HFF-Myc (cell line): ENCODE results near the gene GTF2F2.

Experiments
- DNase-seq: peaks from one replicate; pipeline ENCODE4 v3.0.0-alpha.2; 2011; ENCODE audit warnings: low read depth; ENCODE audit errors: extremely low read depth
- H3K4me3 ChIP-seq: replicated peaks from 2 replicates; pipeline ENCODE4 v1.5.1; 2011; ENCODE audit warnings: low read depth, mild to moderate bottlenecking, control low read depth, low read length
- CTCF ChIP-seq: IDR thresholded peaks from 2 replicates; pipeline ENCODE4 v1.5.1; 2012; ENCODE audit warnings: mild to moderate bottlenecking, low read depth, low read length, control low read depth; ENCODE audit errors: missing control alignments

GTF2F2 gene

GRCh38 chr13:45327253-45327955 is 207.1 kb downstream of the GTF2F2 start:
- no peak for TF ChIP-seq CTCF
- no peak overlapping the region for H3K4me3 ChIP-seq
- no peak for DNase-seq

DNA sequence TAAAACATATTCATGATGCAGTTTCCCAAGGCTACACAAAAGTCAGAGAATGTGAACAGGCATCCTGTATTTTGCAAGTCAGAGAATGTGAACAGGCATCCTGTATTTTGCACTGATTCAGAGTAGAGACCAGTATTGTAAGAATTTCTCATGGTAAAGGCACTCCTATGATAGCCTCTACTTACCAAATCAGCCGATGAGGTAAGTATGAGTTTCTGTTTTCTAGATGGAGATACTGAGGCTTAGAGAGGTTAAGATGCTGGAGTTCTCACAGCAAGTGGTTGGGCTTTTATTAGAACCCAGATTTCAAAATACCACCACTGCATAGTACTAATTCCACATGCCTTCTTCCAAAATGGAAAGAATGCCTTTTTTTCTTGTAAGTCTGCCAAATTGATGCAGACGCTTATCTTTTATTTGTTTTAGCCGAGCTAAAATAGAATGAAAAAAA is 208.4 kb downstream of the GTF2F2 start:
- H3K4me3 ChIP-seq, result no peak overlapping the region
- no peak for TF ChIP-seq CTCF
- DNase-seq, result no peak

DNA sequence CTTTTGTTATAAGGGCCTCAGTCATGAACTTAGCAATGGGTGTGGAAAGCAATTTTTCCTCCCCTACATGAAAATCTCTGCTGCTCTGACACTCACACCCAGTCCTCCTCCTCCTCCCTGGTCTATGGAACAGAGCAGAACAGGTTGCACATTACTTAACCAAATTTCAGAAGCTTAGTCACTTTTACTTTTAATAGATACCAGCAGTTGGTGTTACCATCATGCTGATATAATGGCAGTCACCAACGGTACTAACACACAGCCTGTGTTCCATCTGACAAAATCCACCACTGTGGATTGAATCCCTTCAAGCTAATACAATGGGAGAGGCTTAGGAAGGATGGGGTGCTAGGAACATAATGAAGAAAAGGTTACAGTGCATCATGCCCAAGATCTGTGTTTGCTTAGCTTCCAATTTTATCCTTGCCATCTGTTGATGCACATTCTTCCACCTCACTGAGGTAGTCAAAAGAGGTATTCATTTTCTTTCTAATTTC is 210.9 kb downstream of the GTF2F2 start:
- no peak for DNase-seq
- no peak overlapping the region for H3K4me3 ChIP-seq
- TF ChIP-seq CTCF, result no peak

DNA sequence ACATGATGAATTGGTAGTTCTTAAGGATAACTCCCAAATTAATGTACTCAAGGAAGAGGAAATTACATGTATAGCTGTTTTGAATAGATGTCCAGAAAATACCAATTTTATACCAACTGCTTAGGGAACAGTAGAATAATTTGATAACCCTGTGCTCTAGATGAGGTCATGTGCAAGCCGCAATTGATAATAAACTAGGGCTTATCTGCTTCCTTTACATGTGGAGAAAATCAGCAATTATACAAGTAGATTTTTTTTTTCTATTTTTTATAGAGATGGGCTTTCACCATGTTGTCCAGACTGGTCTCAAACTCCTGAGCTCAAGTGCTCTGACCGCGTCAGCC is 211.4 kb downstream of the GTF2F2 start:
- no peak overlapping the region for H3K4me3 ChIP-seq
- no peak for TF ChIP-seq CTCF
- no peak for DNase-seq

- no peak overlapping the region for H3K4me3 ChIP-seq
- no peak for TF ChIP-seq CTCF
- DNase-seq, result peak; percentile 73
Measured at GRCh38 chr13:45332036-45332830, 211.9 kb downstream of the GTF2F2 start.

- no peak for TF ChIP-seq CTCF
- no peak overlapping the region for H3K4me3 ChIP-seq
- no peak for DNase-seq
Measured at GRCh38 chr13:45332831-45333219, 212.5 kb downstream of the GTF2F2 start.
